Measurements from ENCODE around the gene SYCE1. TPM values are rescaled to one million over a fixed set of nuclear protein-coding genes. Genes with fewer than 3 reads are reported as not detected.

The SYCE1 gene
- total and polyA plus RNA-seq, 2 experiments from 2014 or later: 0.53 TPM; not detected in 1

DNA sequence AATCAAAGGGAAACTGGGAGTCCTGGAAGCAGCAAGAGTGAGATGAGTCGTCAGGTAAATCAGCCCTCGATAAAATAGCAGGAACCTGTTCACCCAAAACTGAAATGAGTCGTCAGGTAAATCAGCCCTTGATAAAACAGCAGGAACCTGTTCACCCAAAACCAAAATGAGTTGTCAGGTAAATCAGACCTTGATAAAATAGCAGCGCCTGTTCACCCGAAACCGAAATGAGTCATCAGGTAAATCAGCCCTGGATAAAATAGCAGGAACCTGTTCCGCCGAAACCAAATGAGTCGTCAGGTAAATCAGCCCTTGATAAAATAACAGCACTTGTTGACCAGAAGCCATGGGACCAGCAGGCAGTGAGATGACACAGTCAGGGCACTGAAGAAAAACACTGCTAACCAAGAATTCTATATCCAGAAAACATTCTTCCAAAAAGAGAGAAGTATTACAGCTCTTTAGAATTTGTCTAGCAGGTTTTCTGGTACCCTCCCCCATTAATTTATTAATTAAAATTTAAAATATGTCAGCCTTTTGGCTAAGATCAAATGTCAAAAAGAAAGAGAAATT is 41.7 kb downstream of the SYCE1 start:
- TF ChIP-seq, protein P1, sequence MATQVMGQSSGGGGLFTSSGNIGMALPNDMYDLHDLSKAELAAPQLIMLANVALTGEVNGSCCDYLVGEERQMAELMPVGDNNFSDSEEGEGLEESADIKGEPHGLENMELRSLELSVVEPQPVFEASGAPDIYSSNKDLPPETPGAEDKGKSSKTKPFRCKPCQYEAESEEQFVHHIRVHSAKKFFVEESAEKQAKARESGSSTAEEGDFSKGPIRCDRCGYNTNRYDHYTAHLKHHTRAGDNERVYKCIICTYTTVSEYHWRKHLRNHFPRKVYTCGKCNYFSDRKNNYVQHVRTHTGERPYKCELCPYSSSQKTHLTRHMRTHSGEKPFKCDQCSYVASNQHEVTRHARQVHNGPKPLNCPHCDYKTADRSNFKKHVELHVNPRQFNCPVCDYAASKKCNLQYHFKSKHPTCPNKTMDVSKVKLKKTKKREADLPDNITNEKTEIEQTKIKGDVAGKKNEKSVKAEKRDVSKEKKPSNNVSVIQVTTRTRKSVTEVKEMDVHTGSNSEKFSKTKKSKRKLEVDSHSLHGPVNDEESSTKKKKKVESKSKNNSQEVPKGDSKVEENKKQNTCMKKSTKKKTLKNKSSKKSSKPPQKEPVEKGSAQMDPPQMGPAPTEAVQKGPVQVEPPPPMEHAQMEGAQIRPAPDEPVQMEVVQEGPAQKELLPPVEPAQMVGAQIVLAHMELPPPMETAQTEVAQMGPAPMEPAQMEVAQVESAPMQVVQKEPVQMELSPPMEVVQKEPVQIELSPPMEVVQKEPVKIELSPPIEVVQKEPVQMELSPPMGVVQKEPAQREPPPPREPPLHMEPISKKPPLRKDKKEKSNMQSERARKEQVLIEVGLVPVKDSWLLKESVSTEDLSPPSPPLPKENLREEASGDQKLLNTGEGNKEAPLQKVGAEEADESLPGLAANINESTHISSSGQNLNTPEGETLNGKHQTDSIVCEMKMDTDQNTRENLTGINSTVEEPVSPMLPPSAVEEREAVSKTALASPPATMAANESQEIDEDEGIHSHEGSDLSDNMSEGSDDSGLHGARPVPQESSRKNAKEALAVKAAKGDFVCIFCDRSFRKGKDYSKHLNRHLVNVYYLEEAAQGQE (IDR thresholded peaks at IDR 0.05; ENCODE audit: unreplicated experiment): no peak
- TF ChIP-seq JUNB (IDR thresholded peaks at IDR 0.05; ENCODE audit: unreplicated experiment) (no peak), STAT1 (IDR thresholded peaks at IDR 0.05; ENCODE audit: unreplicated experiment) (no peak), CTCF (conservative IDR thresholded peaks at IDR 0.05; ENCODE audit: low read depth in 2 of 2) (no peak), CREB1 (CRISPR knock-in tag; IDR thresholded peaks at IDR 0.05; ENCODE audit: low read depth) (no peak), ZNF114 (CRISPR knock-in tag; IDR thresholded peaks at IDR 0.05) (no peak), POLR2AphosphoS5 (IDR thresholded peaks at IDR 0.05; ENCODE audit: low read depth) (no peak), ZNF462 (CRISPR knock-in tag; IDR thresholded peaks at IDR 0.05) (no peak), EZH2 (IDR thresholded peaks at IDR 0.05; ENCODE audit: low read depth, unreplicated experiment) (no peak), ZNF331 (CRISPR knock-in tag; IDR thresholded peaks at IDR 0.05; ENCODE audit: low read depth) (no peak)
- TF ChIP-seq, protein P2, sequence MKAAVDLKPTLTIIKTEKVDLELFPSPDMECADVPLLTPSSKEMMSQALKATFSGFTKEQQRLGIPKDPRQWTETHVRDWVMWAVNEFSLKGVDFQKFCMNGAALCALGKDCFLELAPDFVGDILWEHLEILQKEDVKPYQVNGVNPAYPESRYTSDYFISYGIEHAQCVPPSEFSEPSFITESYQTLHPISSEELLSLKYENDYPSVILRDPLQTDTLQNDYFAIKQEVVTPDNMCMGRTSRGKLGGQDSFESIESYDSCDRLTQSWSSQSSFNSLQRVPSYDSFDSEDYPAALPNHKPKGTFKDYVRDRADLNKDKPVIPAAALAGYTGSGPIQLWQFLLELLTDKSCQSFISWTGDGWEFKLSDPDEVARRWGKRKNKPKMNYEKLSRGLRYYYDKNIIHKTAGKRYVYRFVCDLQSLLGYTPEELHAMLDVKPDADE (IDR thresholded peaks at IDR 0.05): no peak
- H3K27ac ChIP-seq (ENCODE audit: low read depth): no peak overlapping the region
- H3K4me3 ChIP-seq: no peak overlapping the region
- no peaks in the 10 kb centered on the region for H4K20me1 ChIP-seq (replicated peaks; ENCODE audit: insufficient read depth)
- peaks cover 55% of the 10 kb centered on the region for H3K27me3 Mint-ChIP-seq (ENCODE audit: insufficient read depth, low read depth, poor library complexity)
- H2AFZ ChIP-seq: no peak overlapping the region
- no peak overlapping the region for H3K27ac Mint-ChIP-seq
- H3K4me1 ChIP-seq (ENCODE audit: insufficient read depth): no peaks in the 10 kb centered on the region
- DNase-seq (ENCODE audit: low spot score) (no peak), ATAC-seq (no peak)
- H3K4me1 Mint-ChIP-seq: no peaks in the 10 kb centered on the region; the same call in 2 of the 3 replicates
- no peak overlapping the region for H3K4me2 ChIP-seq
- peaks cover 50% of the 10 kb centered on the region for H3K9me3 Mint-ChIP-seq
- H3K79me2 ChIP-seq (replicated peaks; ENCODE audit: insufficient read depth): no peaks in the 10 kb centered on the region
- H3K27me3 ChIP-seq (ENCODE audit: insufficient read depth): peaks cover 83% of the 10 kb centered on the region
- no peaks in the 10 kb centered on the region for H3K36me3 Mint-ChIP-seq (ENCODE audit: low read depth)
- no peaks in the 10 kb centered on the region for H3F3A ChIP-seq (replicated peaks; ENCODE audit: low read depth)
- peaks cover 7% of the 10 kb centered on the region; the same call in 1 of the 2 replicates for H3K36me3 ChIP-seq (ENCODE audit: insufficient read depth)
- H3K9me2 ChIP-seq (ENCODE audit: insufficient read depth): no peaks in the 10 kb centered on the region
- H3K4me3 Mint-ChIP-seq: no peak overlapping the region

Data from GM23338 (cell line).